K562 (cell line): ENCODE results near the gene PEX7. TPM values are rescaled to one million over a fixed set of nuclear protein-coding genes. Genes with fewer than 3 reads are reported as not detected.

Source experiments
- E2F4 ChIP-seq: sonication (generic); formaldehyde crosslinking; IDR thresholded peaks from 2 replicates; pipeline ENCODE4 v1.8.0; 2022; ENCODE audit warnings: mild to moderate bottlenecking, low read depth, missing genetic modification reagents
- HMBOX1 ChIP-seq: sonication (generic); IDR thresholded peaks from 2 replicates; pipeline ENCODE4 v1.6.1; 2016
- MEF2D ChIP-seq: conservative IDR thresholded peaks from 2 replicates; pipeline ENCODE4 v1.6.1; 2016; ENCODE audit warnings: low read depth, missing genetic modification characterization, missing compliant biosample characterization
- MIER1 ChIP-seq: fragments of 450-650 bp; IDR thresholded peaks from 2 replicates; pipeline ENCODE4 v1.6.1; 2016; ENCODE audit warnings: antibody characterized with exemption, mild to moderate bottlenecking, low read depth
- PHF8 ChIP-seq: fragments of 200-600 bp; sonication (generic); IDR thresholded peaks from 2 replicates; pipeline ENCODE4 v1.6.1; 2012; ENCODE audit warnings: mixed run types, mild to moderate bottlenecking, inconsistent platforms, low read length, moderate library complexity, borderline replicate concordance
- RFX7 ChIP-seq: fragments of 250-450 bp; sonication (Bioruptor Pico); IDR thresholded peaks from 2 replicates; pipeline ENCODE4 v1.5.1; 2021; ENCODE audit warnings: mild to moderate bottlenecking
- SFPQ ChIP-seq: fragments of 200-400 bp; formaldehyde crosslinking; IDR thresholded peaks from 2 replicates; pipeline ENCODE4 v1.6.1; 2017; ENCODE audit warnings: mild to moderate bottlenecking, low read depth, low read length, moderate library complexity
- SMC3 ChIP-seq: conservative IDR thresholded peaks from 2 replicates; pipeline ENCODE4 v1.6.1; 2011; ENCODE audit warnings: low read depth, low read length, improper control_type of control experiment; ENCODE audit not compliant: insufficient read depth
- TCF7 ChIP-seq: sonication (generic); IDR thresholded peaks from 2 replicates; pipeline ENCODE4 v1.6.1; 2016; ENCODE audit warnings: antibody characterized with exemption, borderline replicate concordance
- TRIM25 ChIP-seq: fragments of 450-650 bp; IDR thresholded peaks from 2 replicates; pipeline ENCODE4 v1.7.0; 2016; ENCODE audit warnings: borderline replicate concordance
- ZBTB1 ChIP-seq: sonication (generic); formaldehyde crosslinking; IDR thresholded peaks from 2 replicates; pipeline ENCODE4 v1.8.1; 2023; ENCODE audit warnings: missing genetic modification reagents, low read depth, mild to moderate bottlenecking, borderline replicate concordance
- ZBTB26 ChIP-seq: fragments of 450-650 bp; formaldehyde crosslinking; IDR thresholded peaks from 2 replicates; pipeline ENCODE4 v1.4.0; 2022; ENCODE audit warnings: missing genetic modification characterization
- ZBTB9 ChIP-seq: fragments of 450-650 bp; formaldehyde crosslinking; IDR thresholded peaks from 2 replicates; pipeline ENCODE4 v1.4.0; 2020; ENCODE audit warnings: mild to moderate bottlenecking, moderate library complexity
- ZNF398 ChIP-seq: fragments of 250-450 bp; sonication (Bioruptor Pico); IDR thresholded peaks from 2 replicates; pipeline ENCODE4 v1.8.0; 2021; ENCODE audit warnings: moderate library complexity, mild to moderate bottlenecking, inconsistent platforms
- ZNF644 ChIP-seq: fragments of 200-800 bp; sonication (Bioruptor generic); IDR thresholded peaks from 2 replicates; pipeline ENCODE4 v1.6.1; 2016; ENCODE audit warnings: low read depth, missing genetic modification characterization, missing compliant biosample characterization
- polyA plus RNA-seq, 8 experiments: library from polyadenylated mRNA; depleted of rRNA in 4 of 8; stranded (reverse) in 5 of 8; unstranded in 3 of 8; fragments of >200 nt; fragmentation: Nextera tagmentation in 2 of 8; fragmentation: Illumina TruSeq in 1 of 8; extraction: Ambion mirVana in 2 of 8; extraction: Trizol in 1 of 8; gene quantifications; 2 replicates each; pipeline versions ENCODE4 v1.2.1 to v1.2.3, GENCODE V29; 2011 to 2014; ENCODE audit warnings: inconsistent platforms in 1 of 8, missing spikeins in 1 of 8
- total RNA-seq, 7 experiments: library from RNA; depleted of rRNA in 6 of 7; stranded (reverse); fragments of >200 nt in 6 of 7; fragmentation: Illumina TruSeq in 2 of 7; extraction: Trizol in 2 of 7; gene quantifications; 2 replicates each; pipeline versions ENCODE4 v1.2.1 to v1.2.3, GENCODE V29; 2011 to 2021; ENCODE audit warnings: low replicate concordance in 1 of 7

PEX7 gene
- total and polyA plus RNA-seq, 9 of the 15 experiments (the other 6 are each of a cell fraction or from before 2014, with no cell fraction given), result 1.6 to 12.9 (median 9.1) TPM

GRCh38 chr6:136822376-136823127 lies at the start of gene PEX7 (continued):
- TF ChIP-seq E2F4 (CRISPR knock-in tag) (peak; percentile 13; the same call in 1 of the 2 replicates), ZNF644 (tag) (no peak), HMBOX1 (no peak), ZBTB1 (CRISPR knock-in tag) (peak; percentile 40; the same call in 1 of the 2 replicates), RFX7 (CRISPR knock-in tag) (no peak), SMC3 (no peak), TCF7 (no peak), TRIM25 (no peak), PHF8 (peak; percentile 90; the same call in 1 of the 2 replicates), SFPQ (no peak), ZBTB26 (CRISPR knock-in tag) (no peak), ZNF398 (CRISPR knock-in tag) (no peak), MEF2D (no peak), ZBTB9 (CRISPR knock-in tag) (0 out of 2 replicates have a peak, but pooled peaks have one; percentile 64), MIER1 (no peak)
